AML-193 (cell line): ENCODE data around the gene LTBP1.
"Not testable (repeated sequence)": the region's sequence is repeated elsewhere in the genome, so short reads cannot be mapped to it uniquely, and the experiment has no call there.

Experiments
- DNase-seq, 2 experiments: peaks; one replicate each; lab custom pipeline; 2025; lab: John Stamatoyannopoulos, UW

The LTBP1 gene

DNA sequence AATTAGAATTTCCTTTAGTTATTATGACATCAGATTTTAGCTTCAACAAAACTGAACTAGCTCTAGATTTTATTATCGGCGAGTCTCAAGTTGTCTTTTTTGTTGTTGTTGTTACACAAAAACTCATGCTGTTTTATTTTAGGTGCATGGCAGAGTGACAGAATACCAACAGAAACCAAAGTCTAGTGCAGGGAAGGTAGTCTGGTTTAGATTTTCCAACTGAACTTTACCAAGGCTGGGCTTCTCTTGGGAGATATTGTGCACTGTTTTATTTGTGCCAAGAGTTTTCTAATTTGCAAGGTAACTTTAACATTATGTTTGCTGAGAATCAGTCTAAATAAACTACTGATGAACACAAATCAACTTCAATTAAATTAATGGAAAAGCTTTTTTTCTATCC, 486.1 kb downstream of the LTBP1 start:
- no peak for DNase-seq

DNA sequence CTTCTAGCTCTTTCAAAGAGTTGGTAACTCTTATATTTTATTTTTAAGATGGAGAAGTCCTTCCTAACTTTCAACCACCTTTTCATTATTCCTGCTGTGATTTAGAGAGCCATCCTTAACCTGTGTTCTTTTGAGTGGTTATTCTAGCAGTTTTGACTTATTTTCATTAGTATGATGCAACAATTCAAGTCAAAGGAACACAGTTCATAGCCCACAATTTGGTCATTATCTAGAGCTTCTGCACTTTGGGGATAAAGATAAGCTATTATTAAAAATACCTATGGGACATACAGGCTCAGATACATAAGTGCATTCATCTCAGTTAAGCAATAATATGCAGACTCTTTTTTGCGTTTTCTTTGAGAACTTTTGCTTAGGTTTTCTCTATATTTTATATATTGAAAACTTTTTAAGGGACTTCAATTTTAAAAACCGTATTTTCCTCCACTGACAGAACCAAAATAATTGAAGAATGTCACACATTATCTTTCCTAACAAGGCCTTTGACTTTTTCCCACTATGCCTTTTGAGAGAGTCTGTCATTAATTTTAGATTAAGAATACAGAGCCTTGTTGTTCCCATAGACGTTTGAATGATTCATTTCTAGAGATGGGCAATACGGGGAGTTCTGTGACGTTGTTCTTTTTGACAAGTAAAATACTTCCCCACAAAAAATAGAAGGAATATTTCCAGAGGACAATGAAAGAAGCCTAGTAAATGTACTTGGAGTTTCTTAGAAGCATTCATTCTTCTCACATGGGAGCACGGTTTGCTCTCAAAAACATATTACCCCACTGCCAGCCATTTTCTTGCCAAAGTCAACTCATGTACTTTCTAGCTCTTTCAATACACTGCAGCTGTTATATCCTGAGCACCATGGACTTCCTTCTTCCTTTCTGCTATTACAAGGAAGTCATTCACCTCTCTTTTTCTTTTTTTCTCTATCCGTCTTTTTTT, 486.8 kb downstream of the LTBP1 start:
- DNase-seq, result no peak

DNA sequence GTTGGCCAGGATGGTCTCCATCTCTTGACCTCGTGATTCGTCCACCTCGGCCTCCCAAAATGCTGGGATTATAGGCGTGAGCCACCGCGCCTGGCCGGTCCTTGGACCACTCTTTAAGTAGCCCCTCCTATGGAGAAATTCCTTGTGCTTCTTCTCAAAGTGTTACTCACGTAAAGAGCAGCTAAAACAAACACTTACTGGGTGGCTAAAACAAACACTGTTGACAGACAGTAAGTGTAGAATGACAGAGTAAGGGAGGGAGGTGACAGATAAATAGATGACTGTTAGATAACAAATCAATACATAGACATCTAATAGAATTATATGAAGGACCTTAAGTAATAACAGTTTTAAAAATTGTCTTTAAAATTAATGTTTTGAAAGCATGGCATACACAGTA, 488.8 kb downstream of the LTBP1 start:
- DNase-seq, result no peak

DNA sequence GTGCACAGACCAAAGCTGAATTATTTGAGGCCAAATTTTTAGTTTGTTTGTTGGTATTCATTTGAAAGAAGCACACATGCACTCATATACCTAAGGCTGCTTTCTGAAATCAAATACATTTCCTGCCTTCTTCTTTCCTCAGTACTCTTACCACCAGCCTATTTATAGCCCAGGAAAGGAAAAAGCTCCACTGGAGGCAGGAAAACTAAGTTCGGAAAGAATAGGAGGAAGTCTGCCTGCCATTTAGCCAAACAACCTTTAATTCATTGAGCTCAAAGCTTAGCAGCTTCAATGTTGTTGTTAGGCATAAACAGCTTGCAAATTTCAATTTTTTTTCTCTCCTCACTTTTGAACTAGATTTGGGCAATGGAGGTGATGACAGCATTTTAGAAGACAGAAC, 489.3 kb downstream of the LTBP1 start:
- DNase-seq, result no peak

DNA sequence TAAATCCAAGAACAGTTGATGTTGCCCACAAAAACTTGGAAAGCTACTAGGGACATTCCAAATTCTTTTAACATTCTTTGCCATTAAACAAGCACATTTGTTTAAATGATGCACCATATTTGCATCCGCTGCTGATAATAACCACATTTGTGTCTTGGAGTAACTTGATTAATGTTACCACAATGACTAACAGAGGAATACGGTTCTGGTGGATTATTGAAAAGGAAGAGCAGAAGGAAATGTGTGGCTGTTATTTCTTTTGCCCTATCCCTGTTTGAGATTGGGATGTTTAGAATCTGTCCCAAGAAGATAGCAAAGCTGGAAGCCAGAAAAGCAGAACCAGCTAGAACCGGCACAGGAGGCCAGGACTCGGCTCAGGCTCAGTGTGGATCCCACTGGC, 490.5 kb downstream of the LTBP1 start:
- DNase-seq, result no peak

DNA sequence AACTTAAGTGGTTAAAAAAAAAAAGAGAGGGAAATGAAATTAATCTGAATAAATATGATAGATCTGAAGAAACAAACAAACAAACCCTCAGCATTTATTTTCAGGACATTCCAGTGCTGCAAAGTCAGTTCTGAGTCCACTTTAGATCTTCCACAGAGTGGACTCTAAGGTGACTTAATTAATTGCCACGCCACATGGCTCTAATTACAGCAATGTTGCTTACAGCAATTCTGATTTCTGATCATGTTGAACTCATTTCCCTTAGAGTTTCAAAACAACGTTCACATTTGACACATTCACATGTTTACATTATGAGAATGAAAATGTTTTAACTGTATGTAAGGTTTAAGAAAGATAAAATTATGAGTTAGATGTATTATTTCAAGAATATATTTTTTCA, 491.1 kb downstream of the LTBP1 start:
- DNase-seq, result no peak

DNA sequence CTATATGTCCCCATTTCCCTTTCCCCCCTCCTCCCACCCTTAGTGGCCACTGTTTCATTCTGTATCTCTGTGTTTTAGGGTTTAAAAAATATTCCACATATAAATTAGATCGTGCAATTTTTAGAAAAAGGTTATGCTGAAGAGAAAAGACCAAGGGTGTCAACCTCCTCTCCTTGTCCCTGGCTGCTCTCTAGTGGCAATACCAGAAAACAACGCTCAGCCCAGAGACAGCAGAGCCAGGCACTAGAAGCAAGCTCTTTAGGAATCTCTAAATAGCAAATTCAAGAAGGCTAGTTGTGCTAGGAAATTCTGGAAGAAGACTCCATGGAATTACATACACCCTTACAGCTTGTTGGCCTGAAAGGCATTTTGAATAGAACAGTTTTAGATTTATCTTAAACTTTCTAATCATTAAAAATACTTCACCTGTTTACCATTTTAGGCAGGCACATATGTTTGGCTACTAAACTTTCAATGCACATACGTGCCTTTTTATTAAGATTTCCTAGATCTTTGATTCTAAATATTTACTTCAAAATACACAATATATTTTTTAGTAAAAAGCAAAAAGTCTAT, 494.6 kb downstream of the LTBP1 start:
- peak; percentile 47 to 49 for DNase-seq

DNA sequence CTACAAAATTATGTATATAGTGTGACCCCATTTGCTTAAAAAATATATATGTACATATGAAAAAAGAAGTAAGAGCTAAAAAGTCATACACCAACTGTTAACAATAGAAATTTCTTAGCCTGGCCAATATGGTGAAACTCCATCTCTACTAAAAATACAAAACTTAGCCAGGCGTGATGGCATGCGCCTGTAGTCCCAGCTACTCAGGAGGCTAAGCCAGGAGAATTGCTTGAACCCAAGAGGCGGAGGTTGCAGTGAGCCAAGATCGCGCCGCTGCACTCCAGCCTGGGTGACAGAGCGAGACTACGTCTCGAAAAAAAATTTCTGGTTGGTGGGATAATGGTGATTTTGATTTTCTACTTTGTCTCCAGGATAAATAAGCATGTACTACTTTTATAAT, 495.3 kb downstream of the LTBP1 start:
- not testable (repeated sequence) for DNase-seq

DNA sequence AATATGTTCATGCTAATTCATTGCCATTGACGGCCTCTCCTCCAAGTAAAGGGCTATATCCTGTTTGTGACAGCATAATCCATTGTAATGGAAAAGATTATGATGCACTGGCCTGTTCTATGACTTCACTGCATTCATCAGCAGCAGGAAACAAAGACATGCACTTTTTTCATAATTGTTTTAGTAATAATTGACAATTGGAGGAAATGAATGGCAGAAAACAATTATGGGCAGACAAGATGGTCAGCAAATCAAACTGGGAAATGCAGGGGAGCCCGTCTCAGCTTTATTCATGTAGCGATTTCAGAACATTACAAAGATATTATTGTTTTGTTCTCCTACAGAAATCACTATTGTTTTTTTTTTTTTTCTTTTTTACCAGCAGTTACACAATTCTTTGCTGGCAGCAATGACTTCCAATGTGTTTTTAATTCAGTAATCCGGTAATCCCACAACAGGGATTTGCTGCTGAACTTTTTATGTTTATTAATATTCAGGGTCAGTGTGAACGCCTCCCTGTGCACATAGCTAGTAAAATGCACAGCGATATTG, 495.9 kb downstream of the LTBP1 start:
- no peak for DNase-seq

DNA sequence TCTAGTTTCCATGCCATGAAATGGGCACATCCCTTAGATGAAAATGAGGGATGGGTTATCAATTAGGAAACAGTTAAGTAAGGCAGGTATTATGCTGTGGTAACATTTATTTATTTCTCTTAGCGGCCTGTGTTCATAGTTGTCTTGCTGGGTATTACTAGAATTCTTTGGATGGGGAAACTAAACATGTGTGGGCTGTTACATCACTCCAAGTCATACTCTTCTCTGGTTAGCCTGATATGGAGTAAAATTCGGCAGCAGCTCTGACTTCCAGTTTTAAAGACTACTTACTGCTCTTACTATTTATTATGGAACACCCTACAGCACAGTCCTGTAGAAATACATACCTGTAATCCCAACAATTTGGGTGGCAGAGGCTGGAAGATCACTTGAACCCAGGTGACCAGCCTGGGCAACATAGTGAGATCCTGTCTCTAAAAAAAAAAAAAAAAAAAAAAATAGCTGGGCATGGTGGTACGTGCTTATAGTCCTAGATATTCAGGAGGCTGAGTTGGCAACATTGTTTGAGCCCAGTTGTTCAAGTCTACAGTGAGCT, 496.6 kb downstream of the LTBP1 start:
- no peak for DNase-seq

DNA sequence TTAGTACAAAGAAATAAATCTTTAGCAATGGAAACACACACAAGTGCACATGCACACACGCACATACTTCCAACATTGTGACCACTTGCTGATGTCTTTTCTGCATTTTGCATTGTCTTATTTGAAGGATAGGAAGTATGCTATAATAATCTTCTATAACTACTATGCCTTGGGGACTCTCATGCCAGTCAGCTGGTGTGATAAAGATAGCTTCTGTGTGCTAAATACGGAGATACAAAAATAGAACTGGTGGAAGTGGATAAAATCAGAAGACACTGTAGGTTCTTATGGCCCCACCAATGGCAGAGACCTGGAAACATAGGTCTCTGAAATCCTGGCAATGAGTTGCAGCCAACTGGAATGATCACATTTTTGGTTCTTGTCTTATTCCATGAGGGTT, 498.2 kb downstream of the LTBP1 start:
- DNase-seq, result no peak

DNA sequence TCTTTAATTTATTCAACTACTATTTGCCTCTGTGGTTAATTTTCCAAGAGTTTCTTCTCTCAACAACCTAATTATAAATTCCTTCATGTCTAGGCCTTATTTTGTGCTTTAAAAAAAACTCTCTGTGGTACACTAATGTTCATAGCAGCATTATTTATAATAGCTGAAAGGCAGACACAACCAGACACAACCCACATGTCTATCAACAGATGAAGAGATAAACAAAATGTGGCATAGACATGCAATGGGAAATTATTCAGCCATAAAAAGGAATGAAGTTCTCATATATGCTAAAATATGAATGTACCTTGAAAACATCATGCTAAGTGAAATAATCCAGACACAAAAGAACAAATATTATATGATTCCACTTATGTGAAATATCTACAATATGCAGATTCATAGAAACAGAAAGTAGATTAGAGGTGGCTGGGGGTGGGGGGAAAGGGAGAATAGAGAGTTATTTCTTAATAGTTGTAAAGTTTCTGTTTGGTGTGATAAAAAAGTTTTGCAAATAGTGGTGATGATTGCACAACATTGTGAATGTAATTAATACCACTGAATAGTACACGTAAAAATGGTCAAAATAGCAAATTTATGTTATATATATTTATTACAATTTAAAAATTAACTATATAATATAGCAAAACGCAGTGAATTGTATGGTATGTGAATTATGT, 501.6 kb downstream of the LTBP1 start:
- DNase-seq, result peak; percentile 17 to 42
